ENCODE measurements around the gene GALNT18. TPM values are rescaled to one million over a fixed set of nuclear protein-coding genes. Genes with fewer than 3 reads are reported as not detected.
A peak's percentile ranks its signal among the peaks of the same experiment; 100 is the strongest.

GALNT18 gene
- total RNA-seq, 1 experiment from 2014 or later, result 1.7 TPM

GRCh38 chr11:11583801-11584529 lies 37.8 kb downstream of the GALNT18 start:
- Histone ChIP-seq H2BK12ac (ENCODE audit: insufficient read length, low read depth, low read length) (no peak overlapping the region), H3K4ac (ENCODE audit: low read depth, low read length) (no peak overlapping the region), H2AK5ac (ENCODE audit: insufficient read length, low read length) (no peak overlapping the region), H4K5ac (ENCODE audit: insufficient read length, low read depth, low read length) (no peak overlapping the region), H2BK20ac (ENCODE audit: low read depth, low read length, poor library complexity, severe bottlenecking) (no peak overlapping the region), H2AFZ (ENCODE audit: low read length) (no peak overlapping the region), H4K20me1 (ENCODE audit: control insufficient read depth, insufficient read depth, insufficient read length) (no peaks in the 10 kb centered on the region), H3K14ac (ENCODE audit: insufficient read depth, low read length) (no peak overlapping the region), H3K9ac (ENCODE audit: extremely low read depth, insufficient read length, low read length) (no peak overlapping the region), H3K27me3 (ENCODE audit: insufficient read depth, low read length) (no peaks in the 10 kb centered on the region; the same call in 1 of the 2 replicates), H4K8ac (replicated peaks; ENCODE audit: insufficient read length, low read depth, low read length) (no peak overlapping the region), H3K79me2 (ENCODE audit: insufficient read depth, low read length) (no peaks in the 10 kb centered on the region), H3K79me1 (ENCODE audit: insufficient read depth, low read depth, low read length, poor library complexity, severe bottlenecking) (no peaks in the 10 kb centered on the region), H3T11ph (ENCODE audit: low read length) (no peak overlapping the region), H2BK15ac (ENCODE audit: low read depth, low read length) (no peak overlapping the region), H3K56ac (ENCODE audit: insufficient read length, low read depth, low read length) (no peak overlapping the region), H3K18ac (ENCODE audit: insufficient read length, low read depth, low read length) (no peak overlapping the region), H3K23ac (ENCODE audit: insufficient read length, low read depth, low read length) (no peak overlapping the region), H3K9me3 (ENCODE audit: control insufficient read depth, low read depth, low read length) (no peaks in the 10 kb centered on the region), H3K27ac (ENCODE audit: insufficient read length, low read depth, low read length) (no peak overlapping the region), H2BK5ac (ENCODE audit: insufficient read length, low read length) (no peak overlapping the region), H3K23me2 (ENCODE audit: insufficient read length, low read depth, low read length, poor library complexity, severe bottlenecking) (no peaks in the 10 kb centered on the region), H4K91ac (ENCODE audit: insufficient read length, low read depth, low read length) (no peak overlapping the region), H3K4me2 (ENCODE audit: insufficient read depth, insufficient read length, low read length) (no peak overlapping the region), H2BK120ac (ENCODE audit: low read depth, low read length, poor library complexity, severe bottlenecking) (no peak overlapping the region), H3K4me1 (ENCODE audit: insufficient read depth, low read length) (peaks cover 2% of the 10 kb centered on the region; the same call in 1 of the 2 replicates)
- H3K4me1 Mint-ChIP-seq, result peaks cover 11 to 15% of the 10 kb centered on the region in 2 experiments
- peak; percentile 3 for DNase-seq
- no peak for TF ChIP-seq CTCF (conservative IDR thresholded peaks at IDR 0.05)
- no peaks in the 10 kb centered on the region; the same call in 1 of the 2 replicates for H3K27me3 Mint-ChIP-seq (ENCODE audit: low read depth)
- no peaks in the 10 kb centered on the region for H3K9me3 Mint-ChIP-seq
- H3K36me3 Mint-ChIP-seq (ENCODE audit: insufficient read depth in 1 of 3, low read depth in 3 of 3), result no peaks in the 10 kb centered on the region; a peak in 1 of 7 replicates
- H3K27ac Mint-ChIP-seq, result no peak overlapping the region; a peak in 1 of 7 replicates
- WGBS (ENCODE audit: extremely low coverage, insufficient read length, low lambda C conversion rate), result no CpG with 5 or more reads among the region's 9 CpGs
- H3K4me3 Mint-ChIP-seq, result no peak overlapping the region
